HG03196 (cell line): ENCODE results near the gene ERC2.

ENCODE experiments used
- ATAC-seq: cut with Tn5 transposase; IDR thresholded peaks from one replicate; pipeline ENCODE4 v1.9.1; 2021; ENCODE audit not compliant: unreplicated experiment

The ERC2 gene

DNA sequence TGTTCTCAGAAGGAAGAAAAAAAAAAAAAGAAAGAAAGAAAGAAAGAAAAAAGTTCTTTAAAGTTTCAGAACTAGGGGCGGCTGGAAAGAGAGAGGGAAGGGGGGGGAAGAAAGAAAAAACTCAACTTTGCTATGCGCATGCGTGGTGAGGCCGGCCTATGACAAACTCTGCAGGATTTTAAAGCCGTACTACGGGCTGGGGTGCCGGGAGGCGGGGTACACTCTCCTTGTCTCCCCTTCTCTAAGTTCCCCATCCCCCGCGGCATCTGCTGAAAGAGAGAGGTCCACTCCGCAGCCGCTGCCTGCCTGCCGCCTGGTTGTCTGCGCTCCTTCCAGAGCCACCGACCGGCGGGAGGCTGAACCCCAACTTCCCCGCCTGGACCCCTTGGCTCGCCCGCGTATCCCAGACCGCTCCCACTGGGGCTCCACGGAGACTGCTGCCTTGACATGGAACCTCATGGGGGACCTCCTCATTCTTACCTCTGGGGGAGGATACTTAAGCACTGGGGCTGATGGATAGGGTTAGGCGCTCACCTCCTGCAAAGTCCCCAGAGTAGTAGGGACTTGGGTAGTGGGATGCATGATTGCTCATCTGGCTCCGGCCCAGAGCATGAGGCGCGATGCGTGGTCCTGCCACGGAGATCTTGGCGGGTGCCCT lies 979.7 kb downstream of the ERC2 start:
- ATAC-seq: no peak

DNA sequence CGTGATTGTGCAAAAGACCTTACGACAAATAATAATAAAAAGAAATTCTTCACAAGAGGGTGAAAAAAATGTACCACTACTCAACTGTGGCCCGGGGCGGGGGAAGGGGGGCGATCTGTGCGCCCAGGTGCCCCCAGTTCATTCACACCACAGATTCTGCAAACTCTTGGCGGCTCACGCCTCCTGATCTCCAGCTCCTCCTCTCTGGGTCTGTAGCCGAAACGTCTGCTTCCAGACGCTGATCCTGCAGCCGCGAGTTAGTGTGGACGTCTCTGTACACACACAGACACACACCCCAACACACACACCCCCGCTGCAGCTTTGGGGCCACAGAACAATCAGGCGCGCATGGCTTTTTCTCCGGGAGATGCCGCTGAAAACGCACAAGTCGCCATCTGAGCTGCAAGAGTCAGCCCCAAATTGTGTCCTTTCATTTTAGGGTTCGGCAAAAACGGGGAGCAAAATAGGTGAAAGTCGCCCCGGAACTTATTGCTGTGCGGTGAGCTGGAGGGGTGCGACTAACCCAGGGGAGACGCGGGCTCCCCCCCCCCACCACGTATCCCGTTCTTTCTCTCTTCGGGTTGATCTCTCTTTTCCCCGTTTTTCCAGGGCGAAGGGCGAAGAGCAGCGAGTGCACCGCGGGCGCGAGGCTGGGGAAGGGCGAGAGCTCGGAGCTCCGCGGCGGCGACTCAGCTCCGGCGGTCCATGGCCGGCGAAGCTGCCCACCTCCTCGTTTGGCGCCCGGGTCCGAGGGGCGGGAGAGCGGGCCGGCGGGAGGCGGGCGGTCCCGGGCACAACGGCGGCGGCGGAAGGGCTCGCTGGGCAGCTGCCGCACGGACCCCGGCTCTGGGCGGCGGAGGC lies 980.7 kb downstream of the ERC2 start:
- ATAC-seq: no peak

GRCh38 chr3:55486857-55487380 lies 981.3 kb downstream of the ERC2 start, which contains the start of gene WNT5A:
WNT5A (minus strand) TSS chr3:55487306; CDS start chr3:55486985, 321 bp downstream.
- ATAC-seq: no peak

DNA sequence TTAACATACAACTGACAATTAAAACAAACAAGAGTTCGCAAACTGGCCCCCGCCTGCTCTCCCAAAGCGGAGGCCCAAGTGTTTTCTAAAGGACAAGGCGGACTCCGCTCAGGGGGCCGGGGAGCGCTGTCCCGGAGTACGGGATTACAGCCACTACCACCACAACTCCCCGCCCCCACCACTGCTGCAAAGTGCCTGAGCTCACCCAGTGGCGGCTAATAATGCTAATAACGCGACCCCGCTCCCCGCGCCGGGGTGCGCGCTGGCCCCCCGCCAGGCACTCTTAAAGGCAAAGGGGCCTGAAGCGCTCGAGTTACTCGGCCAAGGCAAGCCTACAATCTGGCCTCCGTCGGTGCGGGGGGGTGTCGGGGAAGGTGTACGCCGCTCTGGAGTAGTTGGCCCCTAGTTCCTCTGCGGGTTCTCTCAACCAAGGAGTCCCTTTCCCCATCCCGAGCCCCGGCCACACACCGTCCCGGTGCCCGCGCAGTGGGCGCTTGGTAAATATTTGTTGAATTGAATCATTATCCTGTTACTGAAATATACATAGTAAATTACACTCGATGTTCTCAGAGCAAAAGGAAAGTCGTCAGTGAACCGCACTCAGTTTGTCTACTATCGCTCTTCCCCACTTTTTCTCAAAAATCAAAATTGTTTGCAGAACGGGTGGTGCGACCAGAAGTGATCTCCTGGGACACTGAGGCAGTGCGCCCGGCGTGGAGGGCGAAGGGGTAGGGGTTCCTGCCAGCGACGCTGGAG lies 982.0 kb downstream of the ERC2 start:
- no peak for ATAC-seq

- peak; percentile 63 for ATAC-seq
Observed at GRCh38 chr3:55484801-55485791, 983.2 kb downstream of the ERC2 start.

GRCh38 chr3:55484191-55484689 lies 984.0 kb downstream of the ERC2 start:
- ATAC-seq: no peak

- no peak for ATAC-seq
Observed at GRCh38 chr3:55483196-55484095, 984.8 kb downstream of the ERC2 start.

- ATAC-seq: no peak
Observed at GRCh38 chr3:55482496-55483195, 985.6 kb downstream of the ERC2 start.

DNA sequence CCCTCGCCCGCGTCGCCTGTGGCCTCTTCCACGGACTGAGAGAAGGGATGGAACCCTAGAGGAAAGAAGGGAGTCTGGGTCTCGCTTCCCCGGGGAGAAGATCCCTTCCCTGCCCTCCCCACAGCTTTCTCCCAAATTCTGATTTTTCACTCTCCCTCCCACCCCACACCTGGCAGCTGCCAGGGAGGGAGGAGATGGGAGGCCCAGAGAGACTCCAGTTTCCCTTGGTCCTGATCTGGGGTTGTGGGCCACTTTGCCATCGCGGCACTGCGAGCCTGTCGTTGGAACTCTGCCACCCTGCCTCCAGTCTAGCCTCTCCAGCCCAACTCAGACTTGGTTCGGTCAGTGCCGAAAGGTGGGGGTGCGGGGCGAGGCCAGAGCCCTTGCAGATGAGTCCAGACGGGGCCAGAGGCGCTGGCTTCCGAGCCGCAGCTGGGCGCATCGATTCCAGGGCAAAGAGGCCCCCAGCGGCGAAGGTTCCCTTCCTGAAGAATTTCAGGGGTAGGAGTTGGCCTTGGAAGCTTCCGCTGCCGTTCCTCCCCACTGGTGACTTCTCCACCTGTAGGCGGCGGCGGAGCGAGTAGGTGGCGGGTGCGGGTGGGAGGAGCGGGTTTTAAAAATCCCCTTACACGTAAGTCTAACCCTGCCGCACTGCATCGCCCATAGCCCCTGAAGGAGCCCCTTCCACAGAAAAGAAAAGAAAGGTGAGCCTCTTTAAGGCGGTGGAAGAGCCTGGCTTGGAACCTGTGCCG lies 986.3 kb downstream of the ERC2 start:
- no peak for ATAC-seq

GRCh38 chr3:55480911-55481743 lies 987.1 kb downstream of the ERC2 start:
- no peak for ATAC-seq

GRCh38 chr3:55477306-55478303 lies 990.7 kb downstream of the ERC2 start:
- no peak for ATAC-seq

DNA sequence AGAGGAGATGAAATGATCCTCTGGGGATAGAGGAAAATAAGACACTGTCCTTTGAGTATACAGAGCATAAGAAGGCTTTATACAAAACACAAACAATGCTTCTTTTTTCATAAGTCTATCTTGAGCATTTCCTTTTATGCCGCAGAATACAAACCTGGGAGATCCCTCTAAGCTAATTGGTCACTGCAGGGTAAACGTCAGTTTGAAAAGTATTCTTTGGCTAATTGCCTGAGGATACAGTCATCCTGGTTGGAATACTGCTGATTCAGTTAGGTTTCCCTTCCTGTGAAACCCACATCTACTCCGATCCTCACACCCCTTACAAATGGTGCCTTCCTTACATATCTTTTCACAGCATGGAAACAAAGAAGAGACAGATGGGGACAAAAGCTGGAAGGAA lies 991.8 kb downstream of the ERC2 start:
- no peak for ATAC-seq

DNA sequence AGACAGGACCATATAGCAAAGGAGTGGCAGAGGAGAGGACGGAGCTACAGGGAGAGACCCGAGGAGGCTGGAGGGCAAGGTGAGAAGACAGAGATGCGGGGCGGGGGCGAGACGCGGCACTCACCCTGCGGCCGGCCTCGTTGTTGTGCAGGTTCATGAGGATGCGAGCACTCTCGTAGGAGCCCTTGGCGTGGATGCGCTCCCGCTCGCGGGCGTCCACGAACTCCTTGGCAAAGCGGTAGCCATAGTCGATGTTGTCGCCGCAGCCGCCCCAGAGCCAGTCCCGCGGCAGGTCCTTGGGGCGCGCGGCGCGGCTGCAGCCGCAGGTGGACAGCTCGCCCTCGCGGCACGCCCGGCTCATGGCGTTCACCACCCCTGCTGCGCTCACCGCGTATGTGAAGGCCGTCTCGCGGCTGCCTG lies 994.0 kb downstream of the ERC2 start:
- no peak for ATAC-seq

GRCh38 chr3:55473788-55474187 lies 994.5 kb downstream of the ERC2 start:
- ATAC-seq: no peak

- ATAC-seq: no peak
Observed at GRCh38 chr3:55471522-55472280, 996.6 kb downstream of the ERC2 start.
